ENCODE results near the gene RADIL.
"Not testable (repeated sequence)": the region's sequence is repeated elsewhere in the genome, so short reads cannot be mapped to it uniquely, and the experiment has no call there.

Gene RADIL

DNA sequence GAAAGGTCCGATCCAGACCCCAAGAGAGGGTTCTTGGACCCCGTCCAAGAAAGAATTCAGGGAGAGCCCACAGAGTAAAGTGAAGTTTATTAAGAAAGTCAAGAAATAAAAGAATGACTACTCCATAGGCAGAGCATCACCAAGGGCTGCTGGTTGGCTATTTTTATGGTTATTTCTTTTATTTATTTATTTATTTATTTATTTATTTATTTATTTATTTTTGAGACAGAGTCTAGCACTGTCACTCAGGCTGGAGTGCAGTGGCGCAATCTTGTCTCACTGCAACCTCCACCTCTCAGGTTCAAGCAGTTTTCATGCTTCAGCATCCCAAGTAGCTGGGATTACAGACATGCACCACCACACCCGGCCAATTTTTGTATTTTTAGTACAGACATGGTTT, 9.7 kb upstream of the RADIL start:
- not testable (repeated sequence) for H3K27me3 Mint-ChIP-seq; H3K9me3 Mint-ChIP-seq; H3K27ac Mint-ChIP-seq; H3K4me1 Mint-ChIP-seq (ENCODE audit: low read depth); H3K36me3 Mint-ChIP-seq (ENCODE audit: low read depth); H3K4me3 Mint-ChIP-seq; DNase-seq

DNA sequence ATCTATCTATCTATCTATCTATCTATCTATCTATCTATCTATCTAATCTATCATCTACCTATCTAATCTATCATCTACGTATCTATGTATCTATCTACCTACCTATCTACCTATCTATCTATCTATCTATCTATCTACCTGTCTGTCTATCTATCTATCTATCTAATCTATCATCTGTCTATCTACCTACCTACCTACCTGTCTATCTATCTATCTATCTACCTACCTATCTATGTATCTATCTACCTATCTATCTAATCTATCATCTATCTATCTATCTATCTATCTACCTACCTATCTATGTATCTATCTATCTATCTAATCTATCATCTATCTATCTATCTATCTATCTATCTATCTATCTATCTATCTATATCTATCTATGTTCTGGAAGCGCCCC, 8.0 kb upstream of the RADIL start:
- not testable (repeated sequence) for H3K4me3 Mint-ChIP-seq; H3K27ac Mint-ChIP-seq; H3K36me3 Mint-ChIP-seq (ENCODE audit: low read depth); H3K4me1 Mint-ChIP-seq (ENCODE audit: low read depth); H3K9me3 Mint-ChIP-seq; H3K27me3 Mint-ChIP-seq; DNase-seq

DNA sequence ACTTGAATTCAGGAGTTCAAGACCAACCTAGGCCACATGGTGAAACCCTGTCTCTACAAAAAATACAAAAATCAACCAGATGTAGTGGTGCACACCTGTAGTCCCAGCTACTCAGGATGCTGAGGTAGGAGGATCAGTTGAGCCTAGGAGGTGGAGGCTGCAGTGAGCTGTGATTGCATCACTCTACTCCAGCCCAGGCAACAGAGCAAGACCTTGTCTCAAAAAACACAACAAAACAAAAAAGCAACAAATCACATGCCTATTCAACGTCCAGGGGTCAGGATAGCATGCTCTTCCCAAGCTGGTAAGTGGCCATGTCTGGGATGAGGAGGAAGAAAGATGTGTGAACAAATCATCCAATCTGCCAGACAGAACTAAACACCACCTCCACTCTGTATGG, 6.2 kb upstream of the RADIL start:
- H3K4me1 Mint-ChIP-seq (ENCODE audit: low read depth): no peaks in the 10 kb centered on the region
- H3K27ac Mint-ChIP-seq: no peak overlapping the region
- no peak for DNase-seq
- no peak overlapping the region for H3K4me3 Mint-ChIP-seq
- H3K27me3 Mint-ChIP-seq: peaks cover 8% of the 10 kb centered on the region
- no peaks in the 10 kb centered on the region for H3K36me3 Mint-ChIP-seq (ENCODE audit: low read depth)
- H3K9me3 Mint-ChIP-seq: peaks cover 7% of the 10 kb centered on the region

DNA sequence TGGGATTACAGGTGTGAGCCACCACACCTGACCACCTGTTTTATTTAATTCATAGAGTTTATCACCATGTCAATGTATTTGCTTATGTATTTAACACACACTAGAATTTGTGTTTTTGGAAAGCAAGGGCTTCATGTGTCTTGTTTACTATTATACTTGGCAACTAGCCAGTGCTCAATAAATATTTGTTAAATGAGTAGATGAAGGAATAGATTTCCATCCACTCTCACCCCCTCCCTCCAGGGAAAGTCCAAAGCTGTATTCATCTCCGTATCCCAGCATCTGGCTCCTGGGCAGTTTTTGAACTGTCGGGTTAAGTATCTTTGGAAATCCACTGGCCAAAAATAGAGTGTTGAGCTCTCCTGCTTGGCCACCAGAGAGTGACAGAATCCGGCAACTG, 4.6 kb upstream of the RADIL start:
- no peak for DNase-seq
- H3K4me3 Mint-ChIP-seq: no peak overlapping the region

DNA sequence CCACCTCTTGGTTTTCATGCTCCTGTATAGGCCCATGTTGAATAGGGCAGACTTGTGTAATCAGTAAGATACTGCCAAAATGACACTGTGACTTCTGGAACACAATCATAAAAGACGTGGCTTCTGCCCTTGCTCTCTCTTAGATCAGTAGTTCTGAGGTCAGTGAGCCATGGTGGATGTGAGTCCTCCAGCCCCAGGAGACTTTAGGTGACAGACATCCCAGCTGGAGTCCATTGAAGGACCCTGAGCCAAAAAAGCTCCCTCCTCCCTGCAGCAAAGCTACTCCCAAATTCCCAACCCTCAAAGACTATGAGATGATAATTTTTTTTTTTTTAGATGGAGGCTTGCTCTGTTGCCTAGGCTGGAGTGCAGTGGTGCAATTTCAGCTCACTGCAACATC, 3.2 kb upstream of the RADIL start:
- Mint-ChIP-seq H3K36me3 (ENCODE audit: low read depth) (no peaks in the 10 kb centered on the region), H3K4me3 (no peak overlapping the region), H3K9me3 (no peaks in the 10 kb centered on the region), H3K27ac (no peak overlapping the region), H3K4me1 (ENCODE audit: low read depth) (peaks cover 10% of the 10 kb centered on the region), H3K27me3 (peaks cover 31% of the 10 kb centered on the region)
- no peak for DNase-seq

More for the DNA sequence above, 4.6 kb upstream of the RADIL start:
- Mint-ChIP-seq H3K4me1 (ENCODE audit: low read depth) (no peaks in the 10 kb centered on the region), H3K27me3 (peaks cover 18% of the 10 kb centered on the region), H3K9me3 (no peaks in the 10 kb centered on the region), H3K27ac (no peak overlapping the region), H3K36me3 (ENCODE audit: low read depth) (no peaks in the 10 kb centered on the region)

DNA sequence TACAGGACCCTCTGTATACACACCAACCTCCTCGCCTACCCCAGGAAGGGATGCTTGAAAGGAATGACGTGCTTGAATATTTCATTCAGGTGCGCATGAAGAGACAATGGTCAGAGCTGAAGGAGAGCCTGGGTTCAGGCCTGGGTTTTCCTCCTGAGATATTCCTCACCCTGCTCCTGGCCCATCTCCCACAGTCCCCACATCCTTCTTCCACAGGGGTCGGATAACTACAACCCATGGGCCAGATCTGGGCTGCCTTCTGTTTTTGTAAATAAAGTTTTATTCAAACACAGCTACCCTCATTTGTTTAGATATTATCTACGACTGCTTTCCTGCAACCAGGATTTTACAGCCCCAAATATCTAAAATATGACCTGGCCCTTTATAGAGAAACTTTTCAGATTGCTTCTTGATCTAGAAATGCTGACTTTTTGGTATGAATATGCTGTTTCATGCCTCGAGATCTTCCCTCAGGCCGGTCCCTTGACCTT, 1.8 kb upstream of the RADIL start:
- no peaks in the 10 kb centered on the region for H3K36me3 Mint-ChIP-seq (ENCODE audit: low read depth)
- no peak overlapping the region for H3K27ac Mint-ChIP-seq
- no peak overlapping the region for H3K4me3 Mint-ChIP-seq
- H3K4me1 Mint-ChIP-seq (ENCODE audit: low read depth): peaks cover 10% of the 10 kb centered on the region
- DNase-seq: no peak
- H3K27me3 Mint-ChIP-seq: peaks cover 35% of the 10 kb centered on the region
- H3K9me3 Mint-ChIP-seq: no peaks in the 10 kb centered on the region

DNA sequence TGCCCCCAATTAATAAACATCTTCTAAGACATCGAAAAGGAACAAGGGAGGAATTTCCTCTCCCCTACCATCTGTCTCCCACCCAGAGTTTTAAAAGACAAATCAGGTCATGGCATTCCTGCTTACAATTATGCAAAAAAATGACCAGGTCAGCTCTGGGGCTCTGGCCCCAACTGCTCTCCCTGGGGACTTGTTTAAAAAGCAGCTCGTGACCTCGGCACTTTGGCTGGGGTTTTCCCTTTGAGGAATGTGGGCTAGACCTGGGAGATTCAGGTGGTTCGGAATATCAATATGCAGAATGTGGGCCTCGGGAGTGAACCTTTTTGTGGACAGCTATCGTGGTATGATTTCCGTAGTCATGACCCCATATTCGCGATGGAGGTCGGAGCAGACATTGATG, 648 bp upstream of the RADIL start:
- Mint-ChIP-seq H3K9me3 (no peaks in the 10 kb centered on the region), H3K4me1 (ENCODE audit: low read depth) (peaks cover 10% of the 10 kb centered on the region), H3K27me3 (peaks cover 47% of the 10 kb centered on the region), H3K36me3 (ENCODE audit: low read depth) (no peaks in the 10 kb centered on the region), H3K27ac (no peak overlapping the region), H3K4me3 (no peak overlapping the region)
- no peak for DNase-seq

DNA sequence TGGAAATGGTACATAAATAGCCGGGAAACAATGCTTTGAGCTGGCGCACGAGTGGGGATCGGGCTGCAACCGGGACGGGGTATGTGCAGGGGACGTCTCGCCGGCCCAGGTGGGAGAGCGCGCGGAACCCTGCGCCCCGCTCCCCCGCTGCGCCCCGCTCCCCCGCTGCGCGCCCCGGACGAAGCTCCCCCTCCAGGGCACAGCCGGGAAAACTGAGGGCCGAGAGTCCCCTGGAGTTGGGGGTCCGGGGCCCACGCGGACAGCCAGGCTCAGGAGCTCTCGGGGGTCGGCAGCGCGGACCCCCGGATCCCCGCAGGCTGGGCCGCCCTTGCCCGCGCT, 514 bp downstream of the RADIL start:
- peak overlapping the region; percentile 64 for H3K4me3 Mint-ChIP-seq
- peak; percentile 45 for DNase-seq
- H3K4me1 Mint-ChIP-seq (ENCODE audit: low read depth): peaks cover 10% of the 10 kb centered on the region
- no peaks in the 10 kb centered on the region for H3K36me3 Mint-ChIP-seq (ENCODE audit: low read depth)
- H3K9me3 Mint-ChIP-seq: no peaks in the 10 kb centered on the region
- no peak overlapping the region for H3K27ac Mint-ChIP-seq
- H3K27me3 Mint-ChIP-seq: peaks cover 58% of the 10 kb centered on the region

DNA sequence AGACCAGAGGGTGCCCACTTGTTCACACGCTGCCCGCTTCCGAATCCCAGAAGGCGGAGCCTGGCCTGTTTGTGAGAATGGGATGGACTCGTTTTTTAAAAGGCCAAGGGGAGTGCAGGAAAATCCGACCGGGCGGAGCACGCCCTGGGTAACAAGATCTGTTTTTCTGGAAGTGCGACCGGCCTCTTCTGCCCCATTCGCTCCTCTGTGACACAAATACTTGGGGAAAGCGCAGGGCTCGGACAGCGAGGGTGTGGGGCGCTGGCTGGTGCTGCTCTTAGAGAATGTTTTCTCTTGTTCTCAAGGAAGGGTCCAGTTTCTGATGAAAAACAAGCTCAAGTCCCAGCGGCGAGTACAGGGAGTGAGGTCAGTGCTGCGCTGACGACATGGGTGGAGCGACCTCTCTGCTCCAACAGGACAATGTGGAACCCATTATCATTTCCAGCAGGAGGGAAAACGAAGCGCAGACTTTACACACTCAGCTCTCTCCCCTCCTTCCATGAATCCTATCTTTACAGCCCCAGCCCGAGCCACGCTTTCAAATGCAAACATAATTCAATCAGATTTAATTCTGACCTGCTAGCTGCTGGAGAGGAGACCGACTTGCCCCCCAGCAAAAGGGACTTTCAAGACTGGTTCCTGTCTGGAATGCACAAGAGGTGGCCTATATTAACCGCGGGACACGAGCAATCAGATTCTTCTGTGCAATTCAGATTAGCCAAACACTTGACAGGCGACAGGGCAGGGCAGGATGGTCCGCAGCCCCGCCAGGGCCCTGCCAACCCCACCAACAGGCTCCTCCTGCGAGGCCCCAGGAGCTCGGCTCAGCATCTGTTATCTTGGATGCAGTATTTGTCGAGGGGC, 1.1 kb downstream of the RADIL start:
- Mint-ChIP-seq H3K4me3 (peak overlapping the region; percentile 64), H3K4me1 (ENCODE audit: low read depth) (peaks cover 10% of the 10 kb centered on the region), H3K9me3 (no peaks in the 10 kb centered on the region), H3K36me3 (ENCODE audit: low read depth) (no peaks in the 10 kb centered on the region), H3K27me3 (peaks cover 62% of the 10 kb centered on the region), H3K27ac (no peak overlapping the region)
- DNase-seq: no peak

DNA sequence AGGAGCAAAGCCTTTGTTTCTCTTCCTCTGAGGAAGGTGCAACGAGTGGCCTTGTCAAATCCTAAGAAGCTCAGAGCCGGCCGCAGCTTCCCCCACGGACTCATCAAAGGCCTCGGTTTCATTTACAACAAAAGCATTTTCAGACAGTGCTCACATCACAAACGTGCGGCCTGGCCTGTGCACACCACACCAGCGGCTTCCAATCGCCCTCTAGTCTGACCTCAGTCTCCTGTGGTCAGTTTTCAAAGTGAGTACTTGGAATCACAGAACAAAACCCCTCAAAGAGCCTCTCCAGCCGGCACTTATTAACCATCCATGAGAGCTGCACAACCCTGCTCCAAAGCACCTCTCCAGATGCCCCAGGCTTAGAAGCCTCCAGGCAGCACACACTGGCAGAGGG, 3.3 kb downstream of the RADIL start:
- Mint-ChIP-seq H3K27me3 (peaks cover 64% of the 10 kb centered on the region), H3K4me3 (no peak overlapping the region), H3K36me3 (ENCODE audit: low read depth) (no peaks in the 10 kb centered on the region), H3K9me3 (no peaks in the 10 kb centered on the region), H3K27ac (no peak overlapping the region), H3K4me1 (ENCODE audit: low read depth) (peaks cover 10% of the 10 kb centered on the region)
- no peak for DNase-seq

DNA sequence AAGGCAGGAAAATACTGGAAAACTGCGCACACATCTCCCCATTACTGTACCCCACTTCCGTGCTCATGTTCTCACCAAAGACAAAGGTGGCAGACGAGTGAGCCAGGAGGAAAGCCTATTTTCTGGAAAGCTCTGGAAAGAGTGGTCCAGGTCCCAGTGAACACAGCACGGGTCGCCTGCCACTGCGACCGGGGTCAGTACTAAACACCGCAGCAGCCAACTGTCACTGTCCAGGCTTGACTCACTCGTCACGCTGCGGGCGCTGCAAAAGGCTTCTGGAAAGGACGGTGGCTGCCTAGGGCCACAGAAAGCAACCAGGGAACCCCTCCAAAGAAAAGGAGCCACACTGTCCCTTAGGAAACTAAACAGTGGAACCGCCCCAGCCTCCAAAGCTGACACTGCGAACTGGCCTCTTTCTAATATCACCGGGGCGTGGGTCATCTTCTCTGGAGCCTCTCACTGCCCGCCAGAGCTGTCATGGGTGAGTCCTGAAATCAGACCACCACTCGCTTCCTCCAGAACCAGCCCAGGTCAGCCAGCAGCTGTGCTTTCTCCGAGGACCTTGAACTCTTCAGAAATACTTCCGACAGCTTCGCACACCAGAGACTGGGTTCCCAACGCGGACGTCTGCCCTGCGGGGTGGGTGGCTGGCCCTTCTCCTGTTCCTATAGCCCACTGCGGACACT, 4.0 kb downstream of the RADIL start:
- no peak for DNase-seq
- H3K27ac Mint-ChIP-seq: no peak overlapping the region

DNA sequence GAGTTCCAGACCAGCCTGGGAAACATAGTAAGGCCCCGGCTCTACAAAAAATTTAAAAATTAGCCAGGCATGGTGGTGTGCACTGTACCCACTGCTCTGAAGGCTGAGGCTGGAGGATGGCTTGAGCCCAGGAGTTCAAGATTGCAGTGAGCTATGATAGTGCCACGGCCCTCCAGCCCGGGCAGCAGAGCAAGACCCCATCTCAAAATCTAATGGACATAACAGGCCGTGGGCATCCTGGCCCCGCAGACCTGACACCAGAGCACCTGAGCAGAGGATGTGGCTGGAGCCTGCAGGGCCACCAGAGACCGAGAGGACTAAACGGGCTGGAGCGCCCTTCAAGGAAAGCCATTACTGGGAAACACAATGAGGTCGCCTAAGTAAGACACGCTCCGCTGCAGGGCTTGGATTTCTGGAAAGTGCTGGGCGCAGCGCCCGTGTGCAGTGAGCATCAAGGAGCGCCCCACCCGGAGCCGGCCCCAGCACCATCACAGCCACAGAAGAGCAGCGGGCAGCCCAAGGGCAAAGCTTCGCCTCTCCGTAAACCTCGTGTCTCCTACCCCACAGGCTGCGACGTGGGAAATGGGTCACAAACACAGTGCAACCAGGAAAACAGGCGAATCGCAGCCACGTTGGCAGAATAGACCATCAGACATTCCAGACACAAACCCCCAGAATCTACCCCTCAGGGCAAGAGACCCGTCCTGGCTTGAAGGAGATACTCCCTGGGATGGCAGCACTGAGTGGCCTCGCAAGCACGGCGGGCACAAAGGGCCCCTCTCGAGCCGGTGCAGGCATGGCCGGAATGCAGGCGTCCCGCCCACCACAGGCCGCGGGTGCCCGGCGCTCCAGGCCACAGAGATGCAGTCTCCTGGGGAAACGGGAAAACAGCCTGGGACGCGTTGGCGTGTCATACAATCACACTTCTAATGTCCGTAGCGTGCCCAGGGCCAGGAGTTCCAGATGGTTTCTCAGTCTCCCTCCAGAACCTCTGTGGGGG, 4.9 kb downstream of the RADIL start:
- Mint-ChIP-seq H3K4me1 (ENCODE audit: low read depth) (peaks cover 10% of the 10 kb centered on the region), H3K4me3 (no peak overlapping the region), H3K36me3 (ENCODE audit: low read depth) (no peaks in the 10 kb centered on the region), H3K27ac (no peak overlapping the region), H3K27me3 (peaks cover 53% of the 10 kb centered on the region), H3K9me3 (no peaks in the 10 kb centered on the region)
- DNase-seq: no peak

More for the DNA sequence above, 4.0 kb downstream of the RADIL start:
- Mint-ChIP-seq H3K9me3 (no peaks in the 10 kb centered on the region), H3K27me3 (peaks cover 62% of the 10 kb centered on the region), H3K4me3 (no peak overlapping the region), H3K4me1 (ENCODE audit: low read depth) (peaks cover 10% of the 10 kb centered on the region), H3K36me3 (ENCODE audit: low read depth) (no peaks in the 10 kb centered on the region)

DNA sequence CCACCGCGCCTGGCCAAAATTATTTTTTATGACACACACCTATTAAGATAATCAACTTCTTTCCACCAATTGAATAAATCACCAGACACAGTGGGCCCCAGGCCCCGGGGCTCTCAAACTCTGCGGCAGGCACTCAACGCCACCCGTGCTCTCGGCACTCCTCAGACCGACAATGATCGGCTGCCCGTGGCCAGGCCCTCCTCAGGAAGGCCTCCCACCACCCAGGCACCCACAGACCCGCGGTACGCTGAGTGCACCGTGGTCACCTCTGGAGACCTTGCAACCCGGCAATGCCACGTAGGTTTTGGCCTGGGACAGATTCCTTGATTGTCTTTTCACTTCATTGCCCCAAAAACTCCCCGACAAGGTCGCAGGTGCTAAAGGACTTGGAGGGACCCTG, 6.9 kb downstream of the RADIL start:
- Mint-ChIP-seq H3K27me3 (peaks cover 57% of the 10 kb centered on the region), H3K4me3 (no peak overlapping the region), H3K36me3 (ENCODE audit: low read depth) (no peaks in the 10 kb centered on the region), H3K4me1 (ENCODE audit: low read depth) (no peaks in the 10 kb centered on the region), H3K9me3 (no peaks in the 10 kb centered on the region), H3K27ac (no peak overlapping the region)
- DNase-seq: no peak

DNA sequence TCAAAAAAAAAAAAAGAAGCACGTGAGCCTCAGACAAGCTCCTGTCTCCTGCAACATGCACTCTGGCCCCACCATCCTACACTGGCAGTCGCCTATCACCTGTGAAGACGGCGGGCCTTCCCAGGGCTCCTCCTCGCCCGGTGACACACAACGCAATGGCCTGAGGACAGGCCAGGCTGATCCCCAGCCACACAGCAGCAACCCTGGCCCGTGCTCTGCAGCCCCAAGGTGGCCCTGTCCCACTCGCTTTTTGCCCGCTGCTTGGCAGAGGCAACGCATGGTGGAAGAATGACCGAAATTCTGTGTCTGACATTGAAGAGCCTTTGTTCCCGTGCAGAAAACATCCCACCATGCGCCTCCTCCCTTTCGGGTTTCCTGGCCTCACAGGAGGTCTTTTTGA, 8.1 kb downstream of the RADIL start:
- Mint-ChIP-seq H3K27ac (no peak overlapping the region), H3K27me3 (peaks cover 65% of the 10 kb centered on the region), H3K36me3 (ENCODE audit: low read depth) (no peaks in the 10 kb centered on the region), H3K4me1 (ENCODE audit: low read depth) (peaks cover 3% of the 10 kb centered on the region), H3K9me3 (no peaks in the 10 kb centered on the region), H3K4me3 (no peak overlapping the region)
- DNase-seq: no peak

All from activated T-cell treated with anti-CD3 and anti-CD28 coated beads, Interleukin-2, amount 50 U/mL, for 24 hours (primary cell).